ENCODE data around the gene GPLD1.
A peak's percentile ranks its signal among the peaks of the same experiment; 100 is the strongest.

Gene GPLD1

GRCh38 chr6:24497254-24497970 is 8.0 kb upstream of the GPLD1 start:
- no peak for DNase-seq (ENCODE audit: low read depth)

- peak; percentile 72 for DNase-seq (ENCODE audit: low read depth)
These were observed 5.7 kb upstream of the GPLD1 start, which contains the start of gene ALDH5A1 for GRCh38 chr6:24494821-24495795. ALDH5A1 (plus strand) TSS chr6:24494969; CDS start chr6:24494997, 28 bp downstream.

GRCh38 chr6:24493945-24494820 is 4.8 kb upstream of the GPLD1 start:
- no peak for DNase-seq (ENCODE audit: low read depth)

- no peak for DNase-seq (ENCODE audit: low read depth)
These were observed 3.1 kb upstream of the GPLD1 start for GRCh38 chr6:24492475-24492874.

DNA sequence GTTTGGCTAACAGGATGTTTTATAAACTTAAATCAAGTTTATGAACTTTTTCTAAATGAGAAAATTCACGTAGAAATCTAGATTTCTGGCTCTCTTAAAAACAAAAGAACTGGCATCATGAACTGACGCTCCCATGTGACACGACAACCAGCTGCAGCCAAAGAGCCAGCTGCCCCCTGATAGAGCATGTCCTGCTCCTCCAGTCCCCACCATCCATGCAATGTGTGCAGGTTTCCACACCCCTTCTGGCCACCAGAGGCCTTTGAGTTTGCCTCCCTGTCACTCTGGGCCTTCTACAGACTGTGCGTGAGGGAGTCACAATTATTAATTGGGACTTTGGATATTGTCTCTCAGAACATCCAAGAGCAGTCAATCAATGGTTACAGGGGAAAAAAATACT is 1.6 kb upstream of the GPLD1 start:
- no peak for DNase-seq (ENCODE audit: low read depth)

DNA sequence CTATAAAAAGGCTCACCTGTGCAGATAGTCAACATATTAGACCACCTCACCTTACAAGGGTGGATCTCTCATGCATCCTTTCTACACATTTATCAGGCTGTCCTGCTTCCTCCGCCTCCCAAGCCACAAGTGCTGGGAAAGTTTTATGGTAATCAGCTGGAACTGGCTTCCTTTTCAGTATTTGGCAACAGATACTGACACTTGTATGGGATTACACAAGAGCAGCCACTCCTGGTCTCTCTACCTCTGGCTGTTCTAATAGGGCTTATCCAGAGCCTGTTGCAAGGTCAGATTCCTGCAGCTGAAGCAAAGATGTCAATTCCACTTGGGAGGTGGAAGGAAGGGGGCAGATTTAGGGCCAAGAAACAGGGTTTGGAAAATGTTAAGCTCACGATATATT is 503 bp upstream of the GPLD1 start:
- no peak for DNase-seq (ENCODE audit: low read depth)

- no peak for DNase-seq (ENCODE audit: low read depth)
These were observed 3.3 kb downstream of the GPLD1 start for GRCh38 chr6:24486065-24486464.

GRCh38 chr6:24484657-24485323 is 4.6 kb downstream of the GPLD1 start:
- DNase-seq (ENCODE audit: low read depth), result no peak

- DNase-seq (ENCODE audit: low read depth), result no peak
These were observed 7.9 kb downstream of the GPLD1 start for GRCh38 chr6:24481449-24481848.

DNA sequence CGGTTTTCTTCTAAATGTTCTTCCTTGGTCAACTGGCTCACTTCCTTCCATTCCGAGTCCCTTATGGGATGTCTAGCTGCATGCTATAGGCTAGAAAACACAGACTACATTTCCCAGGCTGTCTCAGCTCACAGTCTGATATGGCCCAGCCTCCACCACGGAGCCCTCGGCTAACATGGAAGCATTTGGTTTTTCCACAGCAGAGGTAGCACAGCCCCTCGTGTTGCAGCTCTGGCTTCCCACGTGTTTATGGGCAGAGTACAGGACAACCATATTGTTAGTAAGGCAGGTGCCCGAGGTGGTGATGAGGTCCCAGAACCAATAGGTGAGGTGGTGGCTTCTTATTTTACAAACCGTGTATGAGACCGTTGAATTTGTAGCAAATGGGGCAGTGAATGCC is 8.7 kb downstream of the GPLD1 start:
- DNase-seq (ENCODE audit: low read depth), result no peak

GRCh38 chr6:24478903-24479302 is 10.5 kb downstream of the GPLD1 start:
- DNase-seq (ENCODE audit: low read depth), result no peak

- no peak for DNase-seq (ENCODE audit: low read depth)
These were observed 12.3 kb downstream of the GPLD1 start for GRCh38 chr6:24477070-24477469.

- no peak for DNase-seq (ENCODE audit: low read depth)
These were observed 12.7 kb downstream of the GPLD1 start for GRCh38 chr6:24476631-24477030.

DNA sequence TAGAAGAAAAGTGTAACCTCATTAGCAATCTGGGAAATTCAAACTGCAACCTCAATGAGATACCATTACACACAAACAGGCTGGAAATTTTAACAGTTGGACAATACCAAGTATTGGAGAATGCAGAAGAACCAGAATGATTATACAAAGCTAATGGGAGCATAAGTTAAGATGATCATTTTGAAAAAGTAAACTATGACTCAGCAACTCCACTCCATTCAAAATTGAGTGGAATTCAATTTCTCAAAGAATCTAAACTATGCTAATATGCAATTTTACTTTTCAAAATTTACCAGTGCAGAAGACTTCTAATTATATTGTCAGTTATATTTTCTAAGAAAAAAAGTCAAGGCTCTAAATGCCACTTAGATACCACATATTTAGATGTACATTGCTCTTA is 17.2 kb downstream of the GPLD1 start:
- no peak for DNase-seq (ENCODE audit: low read depth)

DNA sequence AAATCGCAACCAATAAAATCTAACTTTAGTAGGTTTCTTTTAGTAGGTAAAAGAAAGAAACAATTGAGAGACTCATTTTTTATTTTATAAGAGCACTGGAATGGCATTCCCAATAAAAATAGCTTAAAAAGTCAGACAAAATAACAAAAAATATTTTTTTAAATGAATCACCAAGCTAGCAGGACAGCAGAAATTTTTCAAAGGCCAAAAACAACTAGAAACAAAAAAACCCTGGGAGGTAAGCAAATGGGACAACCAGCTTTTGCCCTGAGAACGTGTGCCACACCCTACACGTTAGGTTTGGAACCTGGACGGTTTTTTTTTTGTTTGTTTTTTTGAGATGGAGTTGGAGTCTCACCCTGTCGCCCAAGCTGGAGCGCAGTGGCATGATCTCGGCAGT is 19.6 kb downstream of the GPLD1 start:
- no peak for DNase-seq (ENCODE audit: low read depth)

DNA sequence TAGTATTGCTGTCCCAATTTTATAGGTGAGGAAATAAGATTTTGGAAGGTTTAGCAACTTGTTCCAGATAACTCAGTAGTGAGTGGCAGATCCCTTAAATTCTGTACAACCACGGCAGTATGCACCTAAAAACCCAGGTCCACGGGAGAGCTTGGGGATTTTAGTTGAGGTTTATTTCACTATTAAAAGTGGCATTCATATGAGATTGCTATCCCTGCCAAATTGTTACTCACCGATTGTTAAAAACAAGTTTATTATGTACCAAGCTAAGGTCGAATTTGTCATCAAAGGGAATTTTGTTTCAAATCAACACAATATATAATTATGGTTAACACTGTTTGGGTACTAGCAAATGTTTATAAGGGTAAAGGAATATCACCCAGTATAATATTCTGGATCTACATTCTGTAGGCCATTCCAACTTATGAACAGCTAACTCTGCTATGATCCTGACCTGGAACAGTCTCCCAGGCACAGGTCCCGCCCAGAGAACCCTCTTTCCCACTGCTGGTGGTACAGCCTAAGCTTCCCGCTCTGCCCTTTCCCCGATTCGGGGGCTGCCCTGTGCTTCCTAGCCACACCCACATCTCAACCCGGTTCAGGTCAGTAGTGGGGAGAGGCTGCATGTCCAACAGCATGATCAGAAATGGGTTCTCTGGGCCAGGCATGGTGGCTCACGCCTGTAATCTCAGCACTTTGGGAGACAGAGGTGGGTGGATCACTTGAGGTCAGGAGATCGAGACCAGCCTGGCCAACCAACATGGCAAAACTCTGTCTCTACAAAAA is 24.9 kb downstream of the GPLD1 start:
- no peak for DNase-seq (ENCODE audit: low read depth)

- DNase-seq (ENCODE audit: low read depth), result no peak
These were observed 28.4 kb downstream of the GPLD1 start for GRCh38 chr6:24460966-24461365.

GRCh38 chr6:24458941-24459340 is 30.4 kb downstream of the GPLD1 start:
- DNase-seq (ENCODE audit: low read depth), result no peak

GRCh38 chr6:24458134-24458533 is 31.2 kb downstream of the GPLD1 start:
- DNase-seq (ENCODE audit: low read depth), result no peak

GRCh38 chr6:24455061-24455460 is 34.3 kb downstream of the GPLD1 start:
- no peak for DNase-seq (ENCODE audit: low read depth)

DNA sequence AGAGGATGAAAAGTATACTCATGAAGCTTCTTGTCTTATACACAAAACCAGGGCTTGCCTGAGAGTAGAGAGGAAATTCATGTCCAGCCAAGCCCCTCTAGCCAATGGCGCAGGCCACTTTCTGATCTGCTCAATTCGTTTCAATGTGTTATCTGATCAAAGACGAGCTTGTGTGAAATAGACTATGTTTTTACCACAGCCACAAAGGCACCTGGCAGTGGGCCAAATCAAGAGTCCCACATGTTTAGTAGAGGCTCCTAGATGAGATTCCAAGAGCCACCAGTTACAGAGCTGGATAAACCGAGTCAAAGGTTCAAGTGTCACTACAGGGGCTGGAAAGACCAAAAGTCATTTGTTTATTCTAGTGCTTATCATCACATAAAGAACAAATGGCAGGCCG is 34.9 kb downstream of the GPLD1 start:
- no peak for DNase-seq (ENCODE audit: low read depth)

All from stimulated activated CD4-positive, alpha-beta T cell treated with anti-CD3 and anti-CD28 coated beads, Interleukin-2, amount 100 ng/mL, for 4 hours (primary cell).